ENCODE results near the gene EIF2D. TPM values are rescaled to one million over a fixed set of nuclear protein-coding genes. Genes with fewer than 3 reads are reported as not detected.

EIF2D gene
- total and polyA plus RNA-seq, 8 donors: 16.9 to 130 (median 48.8) TPM

DNA sequence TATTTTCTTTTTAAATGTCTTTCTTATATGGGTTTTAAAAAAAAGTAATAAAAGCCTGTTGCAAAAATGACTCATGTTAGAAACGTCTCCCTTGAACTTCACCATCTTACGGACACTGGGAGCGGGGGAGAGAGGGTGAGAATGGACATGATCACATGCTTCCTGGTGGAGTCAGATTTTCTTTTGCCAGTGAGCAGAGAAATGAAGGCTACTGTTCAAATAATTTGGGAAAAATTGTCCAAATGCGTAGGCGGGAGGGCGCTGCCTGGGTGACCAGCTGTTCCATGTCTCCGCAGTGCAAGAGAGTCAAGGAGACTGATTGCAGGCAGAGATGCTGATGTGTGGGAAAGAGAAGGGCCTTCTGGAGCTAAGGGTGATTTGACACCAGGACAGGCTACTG is 23.1 kb downstream of the EIF2D start:
- H3K36me3 ChIP-seq: peaks cover 38 to 97% (median 92%) of the 10 kb centered on the region in 4 donors
- no peaks in the 10 kb centered on the region for H3K9me3 ChIP-seq
- intact Hi-C loops (cut with DNase I; ENCODE audit: low total_unique reads): no loop called here
- H3K4me1 ChIP-seq: peaks cover 5 to 58% (median 26%) of the 10 kb centered on the region in 4 donors
- H3K27me3 ChIP-seq: no peaks in the 10 kb centered on the region
- H3K4me3 ChIP-seq: no peak overlapping the region
- H3K27ac ChIP-seq: peak overlapping the region in 3 of 5 donors; percentile 56 to 78 (median 58)
- WGBS, 5 donors: 68 to 78% (median 76%) methylated on average over 7 of the region's 7 CpGs
- TF ChIP-seq POLR2AphosphoS5 (IDR thresholded peaks at IDR 0.05): peak in 1 of 3 donors; percentile 34
- no peak for TF ChIP-seq CTCF (IDR thresholded peaks at IDR 0.05)
- no peak for TF ChIP-seq EP300 (IDR thresholded peaks at IDR 0.05)
- TF ChIP-seq POLR2A (IDR thresholded peaks at IDR 0.05): no peak
- peak in 1 of 2 donors; percentile 42 for DNase-seq

DNA sequence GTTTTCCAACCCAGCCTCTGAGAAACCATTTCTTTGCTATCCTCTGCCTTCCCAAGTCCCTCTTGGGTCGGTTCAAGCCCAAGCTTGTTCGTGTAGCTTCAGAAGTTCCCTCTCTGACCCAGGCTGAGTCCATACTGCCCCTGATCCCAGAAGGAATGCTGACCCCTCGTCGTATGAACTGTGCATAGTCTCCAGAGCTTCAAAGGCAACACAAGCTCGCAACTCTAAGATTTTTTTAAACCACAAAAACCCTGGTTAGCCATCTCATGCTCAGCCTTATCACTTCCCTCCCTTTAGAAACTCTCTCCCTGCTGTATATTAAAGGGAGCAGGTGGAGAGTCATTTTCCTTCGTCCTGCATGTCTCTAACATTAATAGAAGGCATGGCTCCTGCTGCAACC is 23.8 kb downstream of the EIF2D start:
- Histone ChIP-seq H3K4me3 (no peak overlapping the region), H3K27ac (peak overlapping the region in 3 of 5 donors; percentile 56 to 78 (median 58)), H3K27me3 (no peaks in the 10 kb centered on the region), H3K9me3 (no peaks in the 10 kb centered on the region), H3K36me3 (peaks cover 40 to 97% (median 90%) of the 10 kb centered on the region in 4 donors), H3K4me1 (peaks cover 7 to 65% (median 26%) of the 10 kb centered on the region in 4 donors)
- DNase-seq: no peak
- WGBS, 5 donors: 74 to 80% (median 77%) methylated on average over 6 of the region's 6 CpGs
- TF ChIP-seq POLR2AphosphoS5 (IDR thresholded peaks at IDR 0.05): no peak
- TF ChIP-seq CTCF (IDR thresholded peaks at IDR 0.05): no peak
- no peak for TF ChIP-seq POLR2A (IDR thresholded peaks at IDR 0.05)
- TF ChIP-seq EP300 (IDR thresholded peaks at IDR 0.05): no peak
- intact Hi-C loops (cut with DNase I; ENCODE audit: low total_unique reads): no loop called here

- H3K27ac ChIP-seq: peak overlapping the region in 3 of 5 donors; percentile 56 to 78 (median 58)
- intact Hi-C loops (cut with DNase I; ENCODE audit: low total_unique reads): no loop called here
- H3K4me3 ChIP-seq: no peak overlapping the region
- no peaks in the 10 kb centered on the region for H3K9me3 ChIP-seq
- H3K36me3 ChIP-seq: peaks cover 40 to 97% (median 87%) of the 10 kb centered on the region in 4 donors
- no peaks in the 10 kb centered on the region for H3K27me3 ChIP-seq
- TF ChIP-seq CTCF (IDR thresholded peaks at IDR 0.05) (no peak), EP300 (IDR thresholded peaks at IDR 0.05) (no peak), POLR2A (IDR thresholded peaks at IDR 0.05) (no peak), POLR2AphosphoS5 (IDR thresholded peaks at IDR 0.05) (no peak)
- peaks cover 8 to 71% (median 31%) of the 10 kb centered on the region in 4 donors for H3K4me1 ChIP-seq
- WGBS, 5 donors: 83 to 93% (median 89%) methylated on average over 14 of the region's 14 CpGs
- no peak for DNase-seq
These were observed 24.4 kb downstream of the EIF2D start for GRCh38 chr1:206587904-206588303.

DNA sequence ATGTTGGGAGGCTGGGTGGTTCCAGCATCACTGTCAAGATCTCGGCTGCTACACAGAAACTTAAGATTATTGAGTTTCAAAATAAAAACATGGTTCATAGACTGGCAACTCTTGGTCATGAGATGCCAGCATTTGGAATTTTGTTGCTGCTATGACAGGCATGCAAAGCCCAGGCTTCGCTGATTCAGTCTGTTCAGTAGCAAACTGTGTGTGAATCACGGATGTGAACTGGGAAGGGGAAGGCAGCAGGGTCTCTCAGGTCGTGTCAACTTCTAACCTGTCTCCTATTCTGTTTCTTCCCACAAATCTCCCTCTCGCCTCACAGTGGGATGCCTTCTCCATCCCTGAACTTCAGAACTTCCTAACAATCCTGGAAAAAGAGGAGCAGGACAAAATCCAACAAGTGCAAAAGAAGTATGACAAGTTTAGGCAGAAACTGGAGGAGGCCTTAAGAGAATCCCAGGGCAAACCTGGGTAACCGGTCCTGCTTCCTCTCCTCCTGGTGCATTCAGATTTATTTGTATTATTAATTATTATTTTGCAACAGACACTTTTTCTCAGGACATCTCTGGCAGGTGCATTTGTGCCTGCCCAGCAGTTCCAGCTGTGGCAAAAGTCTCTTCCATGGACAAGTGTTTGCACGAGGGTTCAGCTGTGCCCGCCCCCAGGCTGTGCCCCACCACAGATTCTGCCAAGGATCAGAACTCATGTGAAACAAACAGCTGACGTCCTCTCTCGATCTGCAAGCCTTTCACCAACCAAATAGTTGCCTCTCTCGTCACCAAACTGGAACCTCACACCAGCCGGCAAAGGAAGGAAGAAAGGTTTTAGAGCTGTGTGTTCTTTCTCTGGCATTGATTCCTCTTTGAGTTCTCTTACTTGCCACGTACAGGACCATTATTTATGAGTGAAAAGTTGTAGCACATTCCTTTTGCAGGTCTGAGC is 25.5 kb downstream of the EIF2D start:
- TF ChIP-seq CTCF (IDR thresholded peaks at IDR 0.05) (no peak), POLR2AphosphoS5 (IDR thresholded peaks at IDR 0.05) (no peak), EP300 (IDR thresholded peaks at IDR 0.05) (no peak), POLR2A (IDR thresholded peaks at IDR 0.05) (no peak)
- DNase-seq: no peak
- Histone ChIP-seq H3K27me3 (no peaks in the 10 kb centered on the region), H3K36me3 (peaks cover 29 to 87% (median 77%) of the 10 kb centered on the region in 4 donors), H3K4me1 (peaks cover 8 to 75% (median 32%) of the 10 kb centered on the region in 4 donors), H3K9me3 (no peaks in the 10 kb centered on the region), H3K27ac (peak overlapping the region in 2 of 5 donors; percentile 58 to 78), H3K4me3 (no peak overlapping the region)
- WGBS, 5 donors: 57 to 71% (median 70%) methylated on average over 13 of the region's 13 CpGs
- intact Hi-C loops (cut with DNase I; ENCODE audit: low total_unique reads): no loop called here
